Esophagus squamous epithelium (tissue), 5 donors: ENCODE results near the gene SLC25A48. TPM values are rescaled to one million over a fixed set of nuclear protein-coding genes. Genes with fewer than 3 reads are reported as not detected.

ENCODE experiments used
- DNase-seq: peaks from one replicate; lab custom pipeline; 2025; lab: John Stamatoyannopoulos, UW
- H3K27ac ChIP-seq, 4 donors: fragments of 200-600 bp; sonication (generic); one replicate each; pipeline ENCODE4 v1.5.1; 2016 to 2019; ENCODE audit warnings: mild to moderate bottlenecking in 1 of 4
- H3K27me3 ChIP-seq, 4 donors: fragments of 200-600 bp; sonication (generic); 1 replicate in 3 of 4; 2 replicates in 1 of 4; pipeline versions ENCODE4 v1.5.1 to v1.6.0; 2017 to 2021; ENCODE audit warnings: antibody characterized with exemption in 1 of 4
- H3K36me3 ChIP-seq, 3 donors: fragments of 200-600 bp; sonication (generic); one replicate each; pipeline ENCODE4 v1.5.1; 2016 to 2019
- H3K4me1 ChIP-seq, 3 donors: fragments of 200-600 bp; sonication (generic); one replicate each; pipeline ENCODE4 v1.5.1; 2017 to 2019
- H3K4me3 ChIP-seq, 4 donors: fragments of 200-600 bp; sonication (generic); 1 replicate in 3 of 4; 2 replicates in 1 of 4; pipeline ENCODE4 v1.5.1; 2016 to 2019; ENCODE audit warnings: mild to moderate bottlenecking in 2 of 4, moderate library complexity in 1 of 4
- H3K9me3 ChIP-seq, 3 donors: fragments of 200-600 bp; sonication (generic); one replicate each; pipeline ENCODE4 v1.5.1; 2016 to 2019
- CTCF ChIP-seq, 6 experiments: fragments of 450-650 bp in 4 of 6; fragments of 200-600 bp in 2 of 6; sonication (generic) in 2 of 6; IDR thresholded peaks; one replicate each; pipeline ENCODE4 v1.5.1; 2016 to 2019; ENCODE audit warnings: antibody characterized with exemption in 6 of 6, mild to moderate bottlenecking in 4 of 6, moderate library complexity in 4 of 6
- POLR2A ChIP-seq, 4 donors: fragments of 450-650 bp; IDR thresholded peaks; one replicate each; pipeline ENCODE4 v1.6.1; 2017; ENCODE audit warnings: antibody characterized with exemption in 4 of 4, mild to moderate bottlenecking in 4 of 4, moderate library complexity in 3 of 4
- WGBS, 2 donors: methylation state at CpG; one replicate each; pipeline ENCODE4 v1.1.5; 2018; 5-methylcytosine and 5-hydroxymethylcytosine counted together
- intact Hi-C: fragments of 100-400 bp; cut with DNase I; formaldehyde crosslinking; loops from one replicate; pipeline ENCODE4 v1.15.0; 2022
- total RNA-seq, 4 donors: library from RNA; depleted of rRNA; stranded (reverse); fragments of >200 nt; gene quantifications; one replicate each; pipeline ENCODE4 v1.1.0, GENCODE V29; 2016
- donor health status: DM: yes; HTN: yes; CAD: no.

The SLC25A48 gene
- total RNA-seq, 4 donors from 2014 or later = 0.19 to 1.3 (median 0.48) TPM

GRCh38 chr5:135873831-135874230 lies 39.4 kb downstream of the SLC25A48 start:
- Histone ChIP-seq H3K9me3 (no peaks in the 10 kb centered on the region), H3K4me1 (no peaks in the 10 kb centered on the region), H3K36me3 (no peaks in the 10 kb centered on the region), H3K4me3 (no peak overlapping the region), H3K27ac (no peak overlapping the region), H3K27me3 (peaks cover 0 to 4% (median 0%) of the 10 kb centered on the region in 4 donors)
- TF ChIP-seq POLR2A (IDR thresholded peaks at IDR 0.05) (no peak), CTCF (IDR thresholded peaks at IDR 0.05) (no peak)
- no peak for DNase-seq
- WGBS, 2 donors = 71 to 83% methylated on average over 4 to 5 of the region's 5 CpGs
- intact Hi-C loops = no loop called here

- Histone ChIP-seq H3K36me3 (no peaks in the 10 kb centered on the region), H3K9me3 (no peaks in the 10 kb centered on the region), H3K27me3 (peaks cover 0 to 4% (median 0%) of the 10 kb centered on the region in 4 donors), H3K4me3 (no peak overlapping the region), H3K27ac (no peak overlapping the region), H3K4me1 (no peaks in the 10 kb centered on the region)
- DNase-seq = no peak
- intact Hi-C loops = no loop called here
- WGBS, 2 donors = 49 to 67% methylated on average over 2 of the region's 3 CpGs
- TF ChIP-seq POLR2A (IDR thresholded peaks at IDR 0.05) (no peak), CTCF (IDR thresholded peaks at IDR 0.05) (no peak)
Measured at GRCh38 chr5:135874461-135874860, 40.0 kb downstream of the SLC25A48 start.

- whole genome bisulfite sequencing, 2 donors = 82 to 83% methylated on average over 3 of the region's 3 CpGs
- no peak for DNase-seq
- Histone ChIP-seq H3K9me3 (no peaks in the 10 kb centered on the region), H3K36me3 (no peaks in the 10 kb centered on the region), H3K4me3 (no peak overlapping the region), H3K4me1 (no peaks in the 10 kb centered on the region), H3K27me3 (peaks cover 0 to 13% (median 0%) of the 10 kb centered on the region in 4 donors), H3K27ac (no peak overlapping the region)
- TF ChIP-seq CTCF (IDR thresholded peaks at IDR 0.05) = no peak
- no peak for TF ChIP-seq POLR2A (IDR thresholded peaks at IDR 0.05)
- intact Hi-C loops = no loop called here
Measured at GRCh38 chr5:135875567-135875966, 41.1 kb downstream of the SLC25A48 start.

GRCh38 chr5:135876146-135876545 lies 41.7 kb downstream of the SLC25A48 start:
- H3K27ac ChIP-seq = no peak overlapping the region
- no peak for DNase-seq
- 64 to 82% methylated on average over 5 of the region's 5 CpGs for WGBS, 2 donors
- peaks cover 0 to 19% (median 0%) of the 10 kb centered on the region in 4 donors for H3K27me3 ChIP-seq
- H3K4me3 ChIP-seq = no peak overlapping the region
- intact Hi-C loops = no loop called here
- peaks cover 0 to 3% (median 0%) of the 10 kb centered on the region in 3 donors for H3K4me1 ChIP-seq
- TF ChIP-seq POLR2A (IDR thresholded peaks at IDR 0.05) = no peak
- no peak for TF ChIP-seq CTCF (IDR thresholded peaks at IDR 0.05)
- no peaks in the 10 kb centered on the region for H3K9me3 ChIP-seq
- H3K36me3 ChIP-seq = no peaks in the 10 kb centered on the region

GRCh38 chr5:135877570-135878155 lies 43.2 kb downstream of the SLC25A48 start:
- Histone ChIP-seq H3K4me3 (no peak overlapping the region), H3K9me3 (no peaks in the 10 kb centered on the region), H3K27ac (no peak overlapping the region), H3K4me1 (peaks cover 0 to 6% (median 0%) of the 10 kb centered on the region in 3 donors), H3K36me3 (no peaks in the 10 kb centered on the region), H3K27me3 (peaks cover 0 to 24% (median 1%) of the 10 kb centered on the region in 4 donors)
- DNase-seq = no peak
- intact Hi-C loops = no loop called here
- WGBS, 2 donors = 59 to 75% methylated on average over 6 of the region's 6 CpGs
- TF ChIP-seq POLR2A (IDR thresholded peaks at IDR 0.05) = no peak
- no peak for TF ChIP-seq CTCF (IDR thresholded peaks at IDR 0.05)
